ENCODE measurements around the gene CHD2.
"Not testable (repeated sequence)": the region's sequence is repeated elsewhere in the genome, so short reads cannot be mapped to it uniquely, and the experiment has no call there.

Gene CHD2

DNA sequence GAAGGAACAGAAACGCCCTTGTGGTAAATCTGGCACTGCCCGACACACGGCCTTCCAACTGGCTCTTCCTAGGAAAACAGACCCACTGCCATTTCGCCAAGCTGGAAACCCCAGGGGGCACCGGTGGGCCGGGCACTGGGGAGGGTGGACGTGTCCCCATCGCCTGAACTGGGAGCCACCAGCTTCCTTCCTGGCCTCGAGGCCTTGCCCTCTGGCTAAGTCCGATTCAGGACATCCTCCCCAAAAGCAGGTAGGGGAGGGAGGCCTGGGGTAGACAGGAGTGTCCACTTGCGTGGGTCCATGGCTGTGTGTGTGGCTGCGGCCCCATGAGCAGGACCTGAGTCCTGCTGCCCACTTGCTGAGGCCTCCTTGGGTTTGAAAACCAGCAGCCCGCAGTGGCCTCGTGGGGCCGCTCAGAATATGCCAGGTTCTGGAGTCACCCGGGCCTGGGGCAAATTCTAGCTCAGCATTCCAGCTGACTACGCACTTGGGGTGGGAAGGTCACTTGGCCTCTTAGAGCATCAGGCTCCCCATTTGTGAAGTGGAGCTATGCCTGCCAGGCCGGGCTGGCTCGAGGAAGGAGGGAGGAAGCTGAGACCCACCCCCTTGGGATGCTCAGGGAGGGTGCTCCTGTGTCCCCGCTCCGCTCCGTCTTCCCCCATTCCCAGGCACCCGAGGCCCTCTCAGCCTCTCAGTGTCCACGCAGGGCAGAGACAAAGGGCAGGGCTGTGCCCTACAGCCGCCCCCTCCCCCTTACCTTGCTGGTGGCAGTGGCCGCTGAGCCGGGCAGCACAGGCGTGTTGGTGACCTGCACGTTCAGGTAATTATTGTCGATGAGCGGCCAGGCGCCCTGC, 151.3 kb downstream of the CHD2 start:
- Mint-ChIP-seq H3K4me1 (peaks cover 38% of the 10 kb centered on the region), H3K9me3 (peaks cover under 1% of the 10 kb centered on the region), H3K27ac (ENCODE audit: low read depth) (no peak overlapping the region), H3K27me3 (peaks cover 12% of the 10 kb centered on the region), H3K4me3 (no peak overlapping the region), H3K36me3 (ENCODE audit: insufficient read depth) (peaks cover 4% of the 10 kb centered on the region)
- DNase-seq (ENCODE audit: low spot score in 2 of 2) = no peak
- no peak for ATAC-seq (replicated peaks; ENCODE audit: extremely low read depth, poor library complexity, severe bottlenecking)

DNA sequence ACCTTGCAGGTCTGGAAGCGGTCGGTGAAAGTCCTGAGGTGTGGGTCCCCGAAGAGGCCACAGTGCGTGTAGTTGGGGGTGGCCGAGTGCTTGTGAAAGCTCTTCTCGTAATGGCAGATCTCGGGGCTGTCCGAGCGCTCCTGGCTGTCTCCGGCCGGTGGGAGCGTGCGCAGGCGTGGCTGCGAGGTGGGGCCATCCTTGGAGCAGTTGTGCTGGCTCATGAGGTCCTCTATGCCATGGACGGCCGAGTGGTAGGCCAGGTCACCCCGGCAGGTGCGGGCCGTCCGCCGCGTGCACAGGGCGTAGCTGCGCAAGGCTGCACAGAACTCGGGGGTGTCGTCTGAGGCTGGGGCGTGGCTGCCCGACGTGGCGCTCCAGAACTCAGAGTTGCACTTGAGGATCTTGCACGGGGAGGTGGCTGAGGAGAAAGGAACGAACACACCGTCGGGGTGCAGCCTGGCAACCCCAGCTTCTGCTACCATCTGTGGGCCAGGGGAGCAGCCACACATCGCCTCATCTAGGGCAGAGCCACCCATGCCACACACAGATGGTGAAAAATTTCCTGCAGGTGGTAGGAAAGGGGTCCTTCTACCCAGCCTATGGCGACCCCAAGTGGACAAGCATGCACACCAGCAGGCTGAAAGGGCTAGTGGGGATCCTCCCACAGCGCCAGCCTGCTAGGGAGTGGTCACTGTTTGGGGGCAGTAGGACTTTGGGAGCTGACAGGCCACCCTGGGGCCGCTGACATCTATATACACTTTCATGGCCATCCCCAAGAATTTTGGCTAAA, 152.2 kb downstream of the CHD2 start:
- Mint-ChIP-seq H3K36me3 (ENCODE audit: insufficient read depth) (peaks cover 4% of the 10 kb centered on the region), H3K4me1 (peaks cover 34% of the 10 kb centered on the region), H3K27me3 (peaks cover 20% of the 10 kb centered on the region), H3K9me3 (no peaks in the 10 kb centered on the region), H3K4me3 (no peak overlapping the region), H3K27ac (ENCODE audit: low read depth) (no peak overlapping the region)
- DNase-seq (ENCODE audit: low spot score in 2 of 2) (no peak), ATAC-seq (replicated peaks; ENCODE audit: extremely low read depth, poor library complexity, severe bottlenecking) (no peak)

DNA sequence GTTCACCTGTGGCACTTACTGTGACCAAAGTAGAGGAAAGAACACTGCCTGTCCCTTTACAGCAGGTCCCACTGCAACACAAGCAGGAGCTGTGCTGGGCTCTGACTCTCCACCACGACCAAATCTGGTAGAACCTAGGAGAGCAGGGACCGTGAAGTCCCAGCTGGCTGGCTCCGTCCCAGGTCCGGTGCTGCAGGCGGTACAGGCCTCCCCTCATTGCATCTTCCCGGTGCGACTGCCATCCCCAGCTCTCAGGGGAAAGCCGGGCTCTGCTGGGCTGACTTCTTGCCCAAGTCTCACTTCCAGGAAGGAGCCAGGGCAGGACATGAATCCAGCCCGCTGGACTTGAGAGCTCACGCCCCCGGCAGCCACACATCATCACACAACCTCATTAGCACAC, 155.1 kb downstream of the CHD2 start:
- ATAC-seq (replicated peaks; ENCODE audit: extremely low read depth, poor library complexity, severe bottlenecking) = no peak
- H3K4me3 Mint-ChIP-seq = no peak overlapping the region

GRCh38 chr15:93056836-93057235, 156.7 kb downstream of the CHD2 start:
- Mint-ChIP-seq H3K27ac (ENCODE audit: low read depth) (no peak overlapping the region), H3K27me3 (peaks cover 42% of the 10 kb centered on the region), H3K4me3 (no peak overlapping the region), H3K9me3 (no peaks in the 10 kb centered on the region), H3K36me3 (ENCODE audit: insufficient read depth) (no peaks in the 10 kb centered on the region), H3K4me1 (no peaks in the 10 kb centered on the region)
- DNase-seq (ENCODE audit: low spot score in 2 of 2) (no peak), ATAC-seq (replicated peaks; ENCODE audit: extremely low read depth, poor library complexity, severe bottlenecking) (no peak)

More for the DNA sequence above, 155.1 kb downstream of the CHD2 start:
- Mint-ChIP-seq H3K9me3 (no peaks in the 10 kb centered on the region), H3K27ac (ENCODE audit: low read depth) (no peak overlapping the region), H3K36me3 (ENCODE audit: insufficient read depth) (peaks cover under 1% of the 10 kb centered on the region), H3K27me3 (peaks cover 33% of the 10 kb centered on the region), H3K4me1 (peaks cover 6% of the 10 kb centered on the region)
- no peak for DNase-seq (ENCODE audit: low spot score in 2 of 2)

DNA sequence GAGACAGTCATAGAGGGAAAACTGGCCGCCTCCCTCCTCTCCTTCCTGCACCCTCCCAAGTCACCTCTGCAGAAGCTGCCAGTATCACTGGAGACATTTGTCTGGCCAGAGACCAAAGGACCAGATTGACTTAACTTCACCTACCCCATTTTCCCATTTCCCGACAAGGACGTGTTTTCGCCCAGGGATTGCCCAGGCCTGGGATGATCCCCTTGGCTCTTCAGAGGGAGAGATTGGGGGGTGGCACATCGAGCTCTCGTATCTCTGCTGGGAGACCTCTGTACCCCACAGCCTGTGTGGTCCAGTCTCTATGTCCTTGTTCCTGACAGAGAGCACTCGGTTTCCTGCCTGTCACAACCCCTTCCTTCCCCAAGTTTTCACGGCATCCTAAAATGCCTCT, 157.5 kb downstream of the CHD2 start:
- H3K27me3 Mint-ChIP-seq = peaks cover 47% of the 10 kb centered on the region
- no peaks in the 10 kb centered on the region for H3K4me1 Mint-ChIP-seq
- H3K27ac Mint-ChIP-seq (ENCODE audit: low read depth) = no peak overlapping the region
- DNase-seq (ENCODE audit: low spot score in 2 of 2) (no peak), ATAC-seq (replicated peaks; ENCODE audit: extremely low read depth, poor library complexity, severe bottlenecking) (no peak)
- H3K9me3 Mint-ChIP-seq = no peaks in the 10 kb centered on the region
- no peak overlapping the region for H3K4me3 Mint-ChIP-seq
- no peaks in the 10 kb centered on the region for H3K36me3 Mint-ChIP-seq (ENCODE audit: insufficient read depth)

DNA sequence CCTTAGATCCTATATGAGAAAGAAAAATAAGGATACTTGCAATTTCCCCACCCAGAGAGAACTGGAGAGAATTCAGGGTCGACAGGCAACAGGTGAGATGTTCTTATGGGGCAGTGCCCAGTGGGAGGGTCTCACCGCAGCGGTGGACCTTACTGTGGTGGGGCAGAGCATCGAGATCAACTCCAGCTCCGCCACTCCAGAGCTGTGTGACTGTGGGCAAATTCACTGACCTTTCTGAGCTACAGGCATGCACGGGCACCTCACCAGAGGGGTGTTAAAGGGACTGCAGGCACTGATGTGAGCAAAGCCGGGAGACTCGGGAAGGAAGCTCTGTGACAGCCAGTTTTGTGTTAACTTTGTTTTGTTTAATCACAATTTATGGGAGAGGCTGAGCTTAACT, 158.0 kb downstream of the CHD2 start:
- H3K4me1 Mint-ChIP-seq = no peaks in the 10 kb centered on the region
- no peak overlapping the region for H3K4me3 Mint-ChIP-seq
- ATAC-seq (replicated peaks; ENCODE audit: extremely low read depth, poor library complexity, severe bottlenecking) = no peak

DNA sequence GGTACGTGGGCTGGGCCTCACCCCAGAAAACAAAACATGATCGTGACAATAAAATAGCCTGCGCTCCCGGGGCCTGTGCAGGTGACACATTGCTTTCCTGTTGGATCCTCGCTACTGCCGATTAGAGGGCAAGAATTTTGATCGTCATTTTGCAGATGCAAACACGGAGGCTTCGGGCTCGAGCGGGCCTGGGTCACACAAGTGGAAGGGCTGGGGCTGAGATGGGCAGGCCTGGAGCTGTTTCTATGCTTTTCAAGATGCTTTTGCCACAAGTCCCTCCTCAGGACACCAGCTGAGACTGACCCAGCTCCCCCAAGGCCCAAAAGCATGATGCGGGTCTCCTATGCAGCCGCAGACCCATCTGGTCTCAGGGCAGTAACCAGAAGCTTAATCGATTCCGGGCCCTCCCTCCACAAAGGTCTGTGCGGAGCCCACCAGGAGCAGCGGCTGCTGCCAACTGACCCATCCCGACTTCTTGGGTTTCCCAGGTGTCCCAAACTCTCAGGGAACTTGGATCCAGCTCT, 158.8 kb downstream of the CHD2 start:
- no peaks in the 10 kb centered on the region for H3K9me3 Mint-ChIP-seq
- peaks cover 56% of the 10 kb centered on the region for H3K27me3 Mint-ChIP-seq
- H3K4me1 Mint-ChIP-seq = no peaks in the 10 kb centered on the region
- no peaks in the 10 kb centered on the region for H3K36me3 Mint-ChIP-seq (ENCODE audit: insufficient read depth)
- H3K27ac Mint-ChIP-seq (ENCODE audit: low read depth) = no peak overlapping the region
- ATAC-seq (replicated peaks; ENCODE audit: extremely low read depth, poor library complexity, severe bottlenecking) (no peak), DNase-seq (ENCODE audit: low spot score in 2 of 2) (no peak)
- no peak overlapping the region for H3K4me3 Mint-ChIP-seq

More for the DNA sequence above, 158.0 kb downstream of the CHD2 start:
- Mint-ChIP-seq H3K27me3 (peaks cover 52% of the 10 kb centered on the region), H3K36me3 (ENCODE audit: insufficient read depth) (no peaks in the 10 kb centered on the region), H3K9me3 (no peaks in the 10 kb centered on the region), H3K27ac (ENCODE audit: low read depth) (no peak overlapping the region)
- DNase-seq (ENCODE audit: low spot score in 2 of 2) = no peak

DNA sequence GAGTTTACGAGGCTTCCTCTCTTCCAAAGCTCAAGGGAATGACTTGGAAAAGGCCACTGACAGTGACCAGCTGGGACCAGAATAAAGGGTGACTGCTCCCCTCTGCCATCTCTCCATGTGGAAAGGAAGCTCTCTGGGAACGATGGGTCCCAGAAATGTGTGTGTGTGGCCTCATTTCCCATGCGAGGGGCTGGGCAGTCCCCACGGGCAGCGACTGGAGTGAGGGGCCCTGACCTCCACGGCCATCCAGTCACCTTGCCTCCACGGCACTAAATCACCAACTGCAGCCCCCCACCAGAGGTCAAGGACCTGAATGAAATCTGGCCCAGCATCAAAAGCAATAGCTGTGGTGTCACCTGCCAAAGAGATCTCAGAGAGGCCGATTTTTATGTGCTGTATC, 159.3 kb downstream of the CHD2 start:
- DNase-seq (ENCODE audit: low spot score in 2 of 2) (no peak), ATAC-seq (replicated peaks; ENCODE audit: extremely low read depth, poor library complexity, severe bottlenecking) (no peak)
- no peaks in the 10 kb centered on the region for H3K9me3 Mint-ChIP-seq
- no peak overlapping the region for H3K27ac Mint-ChIP-seq (ENCODE audit: low read depth)
- peaks cover 56% of the 10 kb centered on the region for H3K27me3 Mint-ChIP-seq
- no peak overlapping the region for H3K4me3 Mint-ChIP-seq
- no peaks in the 10 kb centered on the region for H3K4me1 Mint-ChIP-seq
- H3K36me3 Mint-ChIP-seq (ENCODE audit: insufficient read depth) = no peaks in the 10 kb centered on the region

DNA sequence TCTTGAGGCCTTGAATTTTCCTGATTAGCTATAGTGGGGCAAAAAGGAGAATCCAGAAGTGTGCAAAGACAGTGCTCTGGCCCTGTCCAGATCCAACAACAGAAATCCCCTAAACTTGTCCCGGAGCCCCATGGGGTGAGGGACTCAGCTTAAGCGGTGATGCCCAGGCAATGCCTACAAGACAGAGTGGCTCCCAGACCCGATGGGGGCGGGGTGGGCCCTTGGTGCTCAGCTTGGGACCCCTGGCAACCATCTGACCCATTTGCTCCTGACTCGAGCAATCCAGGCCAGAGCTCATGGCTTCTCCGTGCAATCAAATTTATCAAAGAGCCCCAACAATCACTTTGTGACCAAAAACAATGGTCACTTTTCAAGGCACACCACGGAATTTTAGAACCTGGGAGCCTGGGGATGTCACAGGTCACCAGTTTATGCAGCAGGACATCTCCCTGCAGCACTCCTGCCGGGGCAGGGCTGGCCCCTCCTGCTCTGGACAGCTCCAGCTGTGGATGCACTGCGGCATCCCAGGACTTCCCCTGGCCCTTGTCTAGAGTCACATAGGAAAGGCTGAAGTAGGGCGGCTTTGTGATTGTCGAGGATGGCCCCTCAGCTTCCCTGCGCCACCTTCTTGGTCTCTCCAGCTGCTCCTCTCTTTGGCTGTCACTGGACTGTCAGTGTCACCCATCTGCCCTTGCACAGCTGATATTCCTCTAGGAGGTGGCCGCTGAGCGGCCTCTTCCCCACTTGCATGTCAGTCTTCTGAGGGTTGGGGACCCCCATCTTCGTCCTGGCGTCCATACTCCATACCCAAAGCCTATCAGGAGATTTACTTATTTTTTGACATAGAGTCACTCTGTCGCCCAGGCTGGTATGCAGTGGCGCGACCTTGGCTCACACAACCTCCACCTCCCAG, 160.5 kb downstream of the CHD2 start:
- no peak for DNase-seq (ENCODE audit: low spot score in 2 of 2)
- Mint-ChIP-seq H3K36me3 (ENCODE audit: insufficient read depth) (no peaks in the 10 kb centered on the region), H3K4me1 (no peaks in the 10 kb centered on the region), H3K4me3 (no peak overlapping the region), H3K9me3 (no peaks in the 10 kb centered on the region), H3K27me3 (peaks cover 53% of the 10 kb centered on the region), H3K27ac (ENCODE audit: low read depth) (no peak overlapping the region)
- ATAC-seq (replicated peaks; ENCODE audit: extremely low read depth, poor library complexity, severe bottlenecking) = no peak

DNA sequence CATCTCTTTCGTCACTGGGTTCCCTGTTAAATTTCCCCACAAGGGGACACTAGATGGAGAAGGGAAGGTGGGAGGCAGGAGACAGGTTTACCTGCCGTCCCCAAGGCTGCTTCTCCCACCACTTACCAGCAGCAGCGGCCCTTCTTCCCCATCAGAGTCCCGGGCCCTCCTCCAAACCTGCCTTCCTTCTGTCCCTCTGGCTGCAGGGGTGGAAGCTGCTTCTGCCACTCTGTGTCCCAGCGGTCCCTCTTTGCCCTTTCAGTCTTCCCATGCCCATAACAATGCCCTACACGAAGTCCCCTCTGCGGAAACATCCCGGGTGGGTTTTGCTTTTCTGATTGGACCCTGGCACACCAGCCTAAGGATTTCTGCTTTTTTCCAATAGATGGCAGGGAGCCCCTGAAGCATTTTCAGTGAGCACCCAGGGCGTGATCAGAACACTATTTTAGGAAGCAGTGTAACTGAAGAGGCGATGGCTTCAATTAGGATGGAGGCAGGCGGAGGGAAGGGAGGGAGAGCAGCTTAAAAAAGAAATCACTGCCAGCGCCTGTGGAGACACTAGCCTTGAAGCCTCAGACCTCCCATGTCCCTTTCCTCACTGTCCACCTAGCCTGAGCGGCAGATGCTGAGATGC, 162.6 kb downstream of the CHD2 start:
- not testable (repeated sequence) for ATAC-seq (replicated peaks; ENCODE audit: extremely low read depth, poor library complexity, severe bottlenecking); H3K4me3 Mint-ChIP-seq; H3K9me3 Mint-ChIP-seq; DNase-seq (ENCODE audit: low spot score in 2 of 2); H3K36me3 Mint-ChIP-seq (ENCODE audit: insufficient read depth); H3K4me1 Mint-ChIP-seq; H3K27ac Mint-ChIP-seq (ENCODE audit: low read depth)
- H3K27me3 Mint-ChIP-seq = peaks cover 31% of the 10 kb centered on the region

- no peaks in the 10 kb centered on the region for H3K36me3 Mint-ChIP-seq (ENCODE audit: insufficient read depth)
Measured at GRCh38 chr15:93063262-93063671, 163.1 kb downstream of the CHD2 start.

More at GRCh38 chr15:93063262-93063671, 163.1 kb downstream of the CHD2 start:
- Mint-ChIP-seq H3K4me3 (no peak overlapping the region), H3K4me1 (no peaks in the 10 kb centered on the region), H3K9me3 (no peaks in the 10 kb centered on the region), H3K27ac (ENCODE audit: low read depth) (no peak overlapping the region), H3K27me3 (peaks cover 26% of the 10 kb centered on the region)
- no peak for ATAC-seq (replicated peaks; ENCODE audit: extremely low read depth, poor library complexity, severe bottlenecking)
- no peak for DNase-seq (ENCODE audit: low spot score in 2 of 2)

Measured in central memory CD8-positive, alpha-beta T cell (primary cell).